Stimulated activated CD4-positive, alpha-beta T cell treated with anti-CD3 and anti-CD28 coated beads, Interleukin-1b, Interleukin-23, amount 100 ng/mL, for 4 hours (primary cell): ENCODE measurements around the gene PLXNA4.

Experiments used
- DNase-seq, 2 donors: peaks; one replicate each; pipeline ENCODE4 v3.0.0-alpha.2; 2020; ENCODE audit warnings: low read depth in 2 of 2

PLXNA4 gene

DNA sequence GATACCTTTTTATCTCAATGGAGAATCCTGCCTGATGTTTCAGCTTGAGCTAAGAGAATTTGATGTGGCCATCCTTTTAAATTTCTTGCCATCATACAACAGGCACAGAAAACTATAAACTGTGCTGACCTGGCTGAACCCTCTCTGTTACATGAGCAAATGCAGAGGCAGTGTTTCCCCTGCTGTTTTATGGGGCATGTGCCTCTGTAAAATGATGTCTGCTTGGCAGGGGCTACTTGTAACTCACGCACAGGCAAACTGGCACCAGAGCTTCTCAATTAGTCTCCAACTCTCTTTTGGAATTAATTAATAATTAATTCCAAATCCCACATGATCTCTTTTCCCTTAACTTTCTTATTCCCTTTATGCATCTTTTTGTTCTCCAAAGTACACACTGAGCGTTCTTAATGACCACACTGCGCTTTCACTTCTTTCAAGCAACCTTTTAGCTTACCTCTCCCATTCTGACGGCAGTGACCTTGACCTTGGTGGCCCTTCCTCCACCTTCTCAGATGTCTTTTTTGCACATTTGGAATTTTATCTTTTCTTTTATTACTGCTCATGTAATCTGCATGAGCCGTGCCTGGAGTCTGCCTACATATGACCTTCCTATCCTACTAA is 334.0 kb downstream of the PLXNA4 start:
- DNase-seq: no peak

DNA sequence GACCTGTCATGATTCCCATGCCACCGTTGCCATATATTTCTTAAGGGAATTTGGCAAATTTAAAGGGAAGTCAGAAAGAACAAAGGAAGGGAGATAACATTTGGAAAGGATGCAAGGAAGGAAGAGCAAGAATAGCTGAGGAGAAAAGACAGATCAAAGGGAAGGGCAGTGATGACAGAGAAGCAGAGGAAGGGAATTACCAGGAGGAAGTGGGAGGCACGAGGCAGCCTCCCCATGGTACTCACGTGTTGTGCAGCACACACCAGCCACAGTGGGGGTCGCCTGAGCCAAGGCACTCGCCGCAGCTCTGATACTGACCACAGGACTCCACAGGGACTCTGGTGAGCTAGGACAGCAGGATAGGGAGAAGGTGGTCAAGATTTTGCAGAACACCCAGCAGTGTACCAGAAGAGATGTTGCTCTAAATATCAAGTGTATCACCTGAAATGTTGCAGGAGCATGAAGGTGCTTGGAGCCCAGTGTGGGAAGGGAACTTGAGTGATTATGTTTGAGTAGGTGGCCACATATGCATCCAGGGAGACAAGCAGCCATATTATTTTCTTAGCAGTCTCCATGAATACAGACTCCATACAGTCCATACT is 335.3 kb downstream of the PLXNA4 start:
- DNase-seq: no peak

DNA sequence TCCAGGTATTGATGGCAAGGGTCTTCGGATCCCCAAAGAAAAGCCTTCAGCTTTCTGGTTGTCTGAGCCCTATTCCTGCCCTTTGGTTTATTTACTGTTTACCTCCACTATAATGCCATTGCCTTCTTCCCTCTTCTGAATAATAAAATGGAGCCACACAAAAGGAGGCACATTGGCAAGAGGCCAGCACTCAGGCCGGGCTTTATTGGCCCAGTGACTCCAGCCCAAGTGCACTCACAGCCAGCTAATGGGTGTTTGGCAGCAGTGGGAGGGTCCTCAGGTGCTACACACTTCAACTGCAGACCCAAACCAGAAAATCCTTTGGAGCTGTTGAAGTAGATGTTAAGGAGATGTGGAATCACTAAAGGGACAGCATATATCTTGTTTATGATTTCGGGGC is 336.0 kb downstream of the PLXNA4 start:
- no peak for DNase-seq

DNA sequence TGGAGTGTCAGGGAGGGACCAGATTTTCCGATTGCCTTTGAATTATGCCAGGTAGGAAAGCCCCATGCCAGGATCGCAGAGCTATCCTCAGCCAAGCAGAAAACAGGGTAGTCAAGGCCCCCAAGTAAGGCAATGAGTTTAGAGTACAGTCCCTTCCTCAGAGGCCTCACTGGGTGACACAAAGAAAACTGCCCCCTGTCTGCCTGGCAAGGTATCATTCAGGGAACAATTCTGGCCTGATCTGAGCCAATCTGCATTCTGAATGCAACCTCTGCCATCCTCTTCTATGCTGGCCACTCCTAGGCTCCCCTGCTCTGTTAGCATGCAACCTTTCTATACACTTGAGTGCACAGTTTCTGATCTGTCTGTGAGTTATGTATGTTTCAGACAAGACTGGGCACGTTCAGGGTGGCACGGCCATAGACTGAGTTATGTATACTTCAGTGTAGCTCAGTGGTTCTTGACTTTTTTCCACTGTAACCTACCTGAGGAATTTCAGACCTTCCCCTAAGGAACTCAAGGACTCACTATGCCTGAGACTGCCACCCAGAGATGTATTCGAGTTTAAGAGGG is 336.8 kb downstream of the PLXNA4 start:
- DNase-seq: no peak

DNA sequence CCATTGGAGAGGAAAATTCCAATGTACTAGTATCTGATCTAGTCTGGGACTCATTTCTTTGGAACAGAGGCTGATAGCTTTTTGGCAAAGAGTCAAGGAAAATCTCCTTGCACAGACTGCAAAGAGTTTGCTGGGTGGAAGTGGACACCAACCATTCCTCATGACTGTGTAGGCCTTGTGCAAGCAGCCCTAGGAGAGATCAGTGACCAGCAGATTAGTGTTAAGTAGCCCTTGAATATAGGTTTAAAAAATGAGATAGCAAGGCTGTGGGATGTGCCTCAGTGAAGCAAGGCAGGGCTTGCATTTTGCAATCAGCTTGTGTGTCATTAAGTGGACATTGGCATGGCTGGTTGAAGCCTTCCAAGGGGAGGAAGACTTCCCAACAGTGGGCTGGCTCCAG is 341.6 kb downstream of the PLXNA4 start:
- DNase-seq: no peak

DNA sequence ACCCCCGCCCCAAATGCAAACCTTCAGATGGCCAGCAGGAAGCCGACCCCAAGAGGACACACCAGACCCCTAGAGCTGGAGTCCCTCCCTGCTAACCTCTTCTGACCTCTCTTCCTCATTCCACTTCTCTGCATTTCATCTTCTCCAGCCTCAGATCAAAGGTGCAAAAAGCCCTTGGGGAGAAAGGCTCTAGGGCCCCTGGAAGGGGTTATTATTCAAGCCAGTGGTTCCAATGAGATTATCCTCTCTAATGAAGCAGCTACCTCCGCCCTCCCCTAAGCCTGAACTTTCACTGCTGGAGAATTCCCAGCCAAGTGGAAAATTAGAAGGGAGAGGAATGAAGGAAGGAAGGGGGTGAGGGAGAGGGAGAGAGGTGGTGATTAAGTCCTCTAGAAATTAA is 343.9 kb downstream of the PLXNA4 start:
- no peak for DNase-seq

DNA sequence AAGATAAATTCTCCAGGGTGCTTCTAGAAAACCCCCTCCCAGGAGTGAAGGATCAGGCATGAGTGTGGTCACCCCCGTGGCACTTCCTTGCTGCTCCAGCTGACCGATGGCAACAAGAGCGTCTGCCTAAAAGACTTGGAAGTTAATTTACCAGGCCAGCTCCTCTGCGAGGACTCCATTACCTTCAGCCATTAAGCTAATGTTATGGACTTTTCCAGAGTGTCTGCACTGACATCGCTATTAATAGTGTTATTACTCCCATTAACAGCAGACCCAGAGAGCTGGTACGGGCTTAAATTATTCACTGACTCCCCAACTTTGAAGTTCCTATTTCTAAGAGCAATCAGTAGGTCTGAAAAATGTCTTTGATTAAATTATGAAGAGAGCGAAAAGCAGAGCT is 345.8 kb downstream of the PLXNA4 start:
- DNase-seq: no peak

DNA sequence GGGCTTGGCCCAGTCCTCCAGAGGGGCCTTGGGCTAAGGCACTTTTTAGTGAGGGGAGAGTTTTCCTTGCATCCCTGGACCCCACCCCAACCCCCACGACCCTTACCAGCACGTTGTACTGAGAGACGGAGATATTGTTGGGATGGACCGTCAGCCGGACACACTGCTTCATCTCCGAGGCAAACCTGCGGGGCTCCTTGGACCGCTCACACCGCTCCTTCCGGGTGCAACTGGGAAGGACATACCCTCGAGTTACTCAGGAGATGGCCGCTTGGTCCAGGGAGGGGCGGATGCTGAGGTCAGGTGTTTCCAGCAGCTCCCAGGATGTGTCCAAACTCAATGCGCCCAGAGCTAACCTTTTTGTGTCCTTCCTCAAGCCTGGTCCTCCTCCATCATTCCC is 348.0 kb downstream of the PLXNA4 start:
- no peak for DNase-seq

DNA sequence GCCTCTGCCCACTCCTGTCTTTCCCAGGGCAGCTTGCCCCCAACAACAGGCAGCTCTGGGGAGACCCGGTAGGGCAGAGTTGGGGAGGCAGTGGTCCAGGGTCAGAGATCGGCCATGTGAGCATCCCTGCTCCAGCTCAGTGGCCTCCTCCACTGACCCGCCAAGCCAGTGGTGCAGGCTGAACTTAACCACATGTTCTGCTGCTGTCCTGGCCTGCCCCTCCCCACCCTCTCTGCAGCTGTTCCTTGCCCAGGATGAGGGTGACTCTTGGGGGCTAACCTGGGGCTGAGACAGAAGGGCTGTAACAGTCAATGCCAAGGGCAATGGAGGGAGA is 349.3 kb downstream of the PLXNA4 start:
- no peak for DNase-seq

DNA sequence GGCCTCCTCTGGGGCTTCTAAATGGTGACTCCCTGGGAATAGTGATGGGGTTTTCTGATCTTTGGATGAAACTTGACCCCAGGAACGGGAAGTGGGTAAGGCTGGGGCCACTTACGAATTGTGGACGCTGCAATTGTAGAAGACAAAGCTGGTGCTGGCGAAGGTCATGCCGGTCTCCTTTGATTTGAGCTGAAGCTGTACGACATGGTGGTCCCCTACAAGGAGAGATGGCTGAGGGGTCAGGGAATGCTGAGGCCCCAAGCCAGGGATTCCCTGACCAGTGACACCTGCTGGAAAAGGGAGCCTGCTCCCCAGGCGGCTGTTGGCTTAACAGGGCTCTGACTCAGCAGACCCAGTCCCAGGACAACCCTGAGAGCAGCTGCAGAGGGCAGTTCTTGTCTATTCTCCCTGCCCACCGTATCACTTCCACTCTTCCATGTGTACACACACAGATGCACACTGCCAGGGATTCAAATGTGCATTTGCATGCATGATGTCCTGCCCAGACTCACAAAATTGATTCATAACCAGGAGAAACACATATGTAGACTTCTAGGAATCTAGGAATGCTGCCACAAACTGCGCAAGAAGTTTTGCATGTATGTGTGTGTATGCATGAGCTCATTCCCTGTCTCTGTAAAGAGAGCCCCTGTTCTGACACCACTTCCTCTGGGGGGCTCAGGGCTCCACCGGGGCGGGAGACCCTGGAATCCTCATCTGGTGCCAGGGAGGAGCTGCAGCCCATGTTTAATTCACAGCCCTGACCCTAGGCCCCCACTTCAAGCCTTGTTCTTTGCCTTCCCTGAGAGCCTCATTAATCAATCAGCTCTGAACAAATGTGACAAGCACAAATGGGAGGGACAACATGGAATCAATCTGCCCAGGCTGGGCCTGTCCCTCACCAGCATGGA is 350.0 kb downstream of the PLXNA4 start:
- DNase-seq: no peak

DNA sequence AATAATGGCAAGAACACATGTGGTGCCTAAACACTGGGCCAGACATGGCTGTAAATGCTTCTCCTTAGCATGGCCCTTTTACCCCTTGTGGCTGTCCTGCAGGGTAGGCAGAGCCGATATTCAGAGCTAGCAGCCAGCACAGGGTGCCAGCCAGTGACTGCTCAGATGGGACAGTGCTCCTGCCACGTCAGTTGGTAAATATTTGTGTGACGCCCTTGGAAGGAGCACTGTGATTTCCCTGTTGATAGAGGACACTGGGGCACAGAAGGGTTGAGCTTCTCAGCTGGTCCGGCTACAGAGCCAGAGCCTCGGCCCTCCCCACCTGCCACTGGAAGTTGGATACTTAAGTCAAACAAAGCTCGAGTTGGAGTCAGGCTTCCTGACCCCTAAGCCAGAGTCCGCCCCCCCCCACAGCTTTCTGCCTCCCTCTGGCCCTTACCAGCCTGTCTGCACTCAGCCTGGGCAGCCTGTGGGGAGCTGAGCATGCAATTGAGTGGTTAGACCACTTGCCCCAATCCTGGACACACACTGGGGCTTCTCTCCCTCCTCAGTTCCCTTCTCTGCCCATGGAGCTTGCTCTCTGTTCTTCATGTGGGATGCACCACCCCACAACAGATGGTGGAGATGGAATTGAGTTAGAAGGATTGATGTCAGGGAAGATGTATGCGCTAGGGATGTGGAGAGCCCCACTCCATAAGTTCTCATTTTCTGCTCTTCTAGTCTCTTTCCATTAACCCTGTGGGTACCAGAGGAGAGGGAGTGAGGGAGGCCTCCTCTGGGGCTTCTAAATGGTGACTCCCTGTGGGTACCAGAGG is 350.8 kb downstream of the PLXNA4 start:
- DNase-seq: no peak

DNA sequence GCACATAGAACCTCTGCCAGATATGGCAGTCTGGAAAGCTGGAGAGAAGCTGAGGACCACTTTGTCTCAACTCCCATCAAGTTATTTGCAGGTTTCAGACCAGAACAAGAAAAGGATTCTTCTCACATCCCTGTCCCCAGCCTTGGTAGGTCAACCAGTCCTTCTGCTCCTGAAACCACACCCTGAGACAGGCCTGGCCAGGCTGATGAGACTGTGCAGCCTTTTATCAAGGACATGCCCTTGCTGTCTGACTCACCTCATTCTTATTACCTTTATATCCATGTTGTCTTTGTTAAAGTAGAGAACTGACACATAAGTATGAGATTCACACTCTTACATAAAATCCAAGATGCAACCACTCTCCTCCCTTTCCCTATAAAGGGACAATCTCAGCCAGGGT is 354.9 kb downstream of the PLXNA4 start:
- DNase-seq: no peak

DNA sequence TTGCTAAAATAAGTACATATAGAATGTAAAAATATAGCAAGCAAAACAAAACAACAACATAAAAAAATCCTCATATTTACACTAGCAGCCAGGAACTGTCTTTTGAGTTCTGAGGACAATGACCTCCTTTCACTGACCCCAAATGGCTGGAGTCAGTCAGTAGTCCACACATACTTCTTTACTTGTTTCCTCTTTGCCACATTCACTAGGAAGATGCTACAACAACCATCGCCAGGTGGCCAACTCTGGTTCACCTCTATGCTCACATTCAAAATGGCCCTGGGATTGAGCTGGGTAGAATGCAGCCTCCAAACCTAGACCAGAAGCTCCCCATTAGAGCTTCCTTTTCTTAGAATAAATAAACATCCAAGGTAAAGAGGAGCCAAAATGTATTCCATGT is 356.2 kb downstream of the PLXNA4 start:
- DNase-seq: no peak

DNA sequence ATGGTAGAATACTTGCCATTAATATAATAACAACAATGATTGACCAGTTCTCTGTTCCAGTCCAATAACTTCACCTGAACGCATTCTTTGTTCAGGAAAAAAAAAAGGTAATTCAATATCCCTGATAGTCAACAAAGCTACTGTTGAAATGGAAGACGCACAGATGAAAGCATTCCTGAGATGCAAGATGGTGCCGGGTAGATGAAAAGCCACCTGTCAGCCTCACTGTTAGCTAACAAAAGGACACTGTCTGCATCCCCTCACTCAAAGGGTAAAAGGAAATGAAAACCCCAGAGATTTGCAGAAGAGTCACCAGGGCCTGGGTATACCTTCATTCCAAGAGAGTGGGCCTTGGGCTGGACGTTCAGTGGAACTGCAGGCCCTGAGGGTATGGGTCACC is 357.4 kb downstream of the PLXNA4 start:
- no peak for DNase-seq

DNA sequence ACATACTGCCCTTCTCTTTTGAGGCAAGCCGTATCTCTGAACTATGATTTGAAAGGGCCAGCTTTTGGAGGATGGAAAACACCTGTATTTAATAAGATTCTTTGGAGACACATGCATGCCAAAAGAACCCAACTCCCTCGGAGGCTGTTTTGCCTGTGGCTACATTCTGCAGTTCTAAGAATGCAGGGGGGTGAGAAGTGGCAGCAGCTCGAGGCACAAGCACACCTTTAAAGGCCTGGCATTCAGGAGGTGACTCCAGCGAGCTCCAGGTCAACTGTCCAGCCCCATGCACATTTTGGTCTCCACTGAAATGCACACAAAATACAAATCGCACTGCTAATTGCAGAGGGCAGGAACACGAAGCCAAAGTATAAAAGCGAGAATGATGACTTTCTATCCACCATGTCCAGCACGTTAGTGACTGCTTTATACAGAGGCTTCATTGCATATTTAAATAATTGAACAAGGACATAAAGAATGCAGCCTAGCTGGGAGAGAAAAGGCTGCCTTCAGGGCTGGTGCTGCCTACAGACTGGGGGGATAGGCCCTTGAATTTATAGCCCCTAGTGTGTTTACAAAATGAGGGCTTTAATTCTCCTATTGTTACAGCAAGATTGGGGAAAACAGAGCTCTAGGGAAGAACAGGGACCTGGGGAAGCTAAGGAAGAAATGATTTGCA is 359.3 kb downstream of the PLXNA4 start:
- no peak for DNase-seq

DNA sequence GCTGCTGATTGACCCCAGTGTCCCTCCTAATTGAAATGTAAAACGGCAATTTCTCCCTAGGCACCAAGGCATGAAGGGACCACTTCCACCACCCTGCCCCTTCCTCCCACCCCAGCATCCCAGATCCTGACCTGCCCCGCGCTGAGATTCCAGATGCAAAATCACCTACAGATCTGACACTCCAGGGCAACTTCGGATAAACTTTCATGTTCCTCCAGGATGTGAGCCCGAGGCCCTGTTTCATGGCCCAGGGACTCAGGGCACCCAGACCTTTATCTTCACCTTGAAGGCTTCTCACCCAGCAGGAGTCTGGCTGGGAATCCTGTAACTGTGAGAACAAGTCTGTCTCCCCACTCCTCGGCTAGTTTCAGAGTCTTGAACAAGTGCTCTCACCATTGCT is 361.8 kb downstream of the PLXNA4 start:
- no peak for DNase-seq

DNA sequence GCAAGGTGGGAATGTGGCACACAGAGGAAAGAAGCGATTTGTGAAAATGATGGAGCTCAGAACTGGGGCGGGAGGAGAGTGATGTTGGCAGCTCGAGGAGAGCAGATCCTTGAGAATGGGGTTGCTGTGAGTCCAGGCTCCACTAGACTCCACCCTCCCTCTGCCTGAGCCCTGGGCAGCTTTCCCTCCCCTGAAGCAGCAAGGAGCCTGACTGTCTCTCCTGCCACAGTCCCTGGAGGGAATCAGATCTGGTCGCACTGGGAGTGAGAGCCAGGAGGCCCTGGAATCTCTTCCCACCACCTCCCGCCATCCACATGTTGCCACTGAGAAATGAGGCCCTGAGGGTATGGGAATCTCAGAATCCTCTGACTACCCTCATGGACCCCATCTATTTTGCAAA is 362.7 kb downstream of the PLXNA4 start:
- no peak for DNase-seq

DNA sequence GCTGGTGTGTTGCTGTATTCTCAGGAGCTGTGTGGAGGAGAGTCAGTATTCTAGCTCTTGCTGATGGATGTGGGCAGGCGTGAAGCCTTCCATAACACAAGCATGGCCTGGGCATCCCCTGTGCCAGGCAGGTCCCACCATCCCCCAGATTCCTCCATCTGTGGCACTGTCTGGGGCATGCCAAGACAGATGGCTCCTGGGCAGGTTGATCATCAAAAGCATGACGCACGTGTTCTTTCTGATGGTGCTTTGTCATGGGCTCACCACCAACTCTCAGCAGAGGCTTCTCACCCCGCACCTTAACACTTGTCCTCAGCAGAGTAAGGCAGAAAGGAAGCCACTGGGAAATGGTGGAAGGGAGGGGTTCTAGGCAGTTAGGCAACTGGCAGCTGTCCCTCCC is 364.3 kb downstream of the PLXNA4 start:
- DNase-seq: no peak

DNA sequence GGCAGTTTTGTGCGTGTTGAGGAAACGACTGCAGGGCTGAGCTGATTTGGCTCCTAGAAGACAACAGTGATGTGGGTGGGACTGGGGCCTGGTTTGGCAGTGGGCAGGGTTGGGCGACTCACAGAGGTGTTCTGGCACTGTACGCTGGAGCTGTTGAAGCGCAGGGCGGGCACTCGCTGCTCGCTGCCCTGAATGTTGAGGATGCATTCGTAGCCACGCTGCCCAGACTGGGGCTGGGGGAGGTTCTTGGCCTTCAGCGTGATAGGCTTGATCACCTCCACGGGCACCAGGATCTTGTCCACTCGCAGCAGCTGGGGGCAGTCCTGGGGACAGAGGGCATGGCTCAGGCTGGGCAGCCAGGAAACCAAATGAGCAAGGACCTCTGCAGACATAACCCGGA is 365.4 kb downstream of the PLXNA4 start:
- no peak for DNase-seq

DNA sequence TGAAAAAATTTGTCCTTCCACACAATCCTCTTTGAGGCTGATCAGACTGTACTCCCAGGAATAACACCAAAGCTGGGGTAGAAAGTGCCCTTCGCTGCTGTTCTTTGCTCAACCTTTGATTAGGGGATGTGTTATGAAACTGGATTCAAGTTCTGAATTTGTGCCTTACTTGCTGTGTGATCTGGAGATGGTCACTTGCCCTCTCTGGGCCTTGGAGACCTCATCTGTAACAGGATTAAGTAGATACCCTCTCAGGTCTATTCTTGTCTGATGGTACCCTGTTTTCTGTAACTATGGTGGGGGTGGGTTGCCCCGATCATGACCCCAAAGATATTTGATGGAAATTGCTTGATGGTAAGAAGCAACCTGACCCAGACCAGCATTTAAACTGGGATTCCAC is 368.5 kb downstream of the PLXNA4 start:
- no peak for DNase-seq

DNA sequence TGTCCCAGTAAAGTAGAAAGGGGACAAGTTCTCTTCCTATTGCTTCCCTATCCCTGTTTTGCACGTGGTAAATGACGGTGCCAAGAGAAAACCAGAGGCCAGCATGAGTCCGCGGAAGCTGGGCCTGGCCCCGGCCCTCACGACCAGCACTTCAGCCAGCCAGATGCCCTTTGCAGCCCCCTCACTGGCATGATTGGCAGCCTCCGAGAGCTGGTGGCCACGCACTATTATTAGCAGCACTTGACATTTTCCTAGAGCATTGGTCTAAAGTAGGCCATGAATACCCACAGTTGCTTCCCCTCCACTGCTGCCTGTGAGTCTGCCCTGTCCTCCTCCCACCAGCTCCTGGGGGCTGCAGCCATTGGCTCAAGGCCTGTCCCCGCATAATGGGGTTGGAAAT is 369.1 kb downstream of the PLXNA4 start:
- no peak for DNase-seq
